OCI-LY1 (cell line): ENCODE results near the gene ORMDL3.

Experiments used
- H2AFZ ChIP-seq: fragments of 200-600 bp; sonication (generic), shearing (Covaris generic); 2 replicates; pipeline ENCODE4 v1.6.0; 2014; ENCODE audit warnings: antibody characterized with exemption, mild to moderate bottlenecking, low read length
- H3F3A ChIP-seq: fragments of 200-600 bp; sonication (generic), shearing (Covaris generic); 2 replicates; pipeline ENCODE4 v1.6.0; 2014; ENCODE audit warnings: mild to moderate bottlenecking, antibody characterized with exemption, low read length, moderate library complexity; ENCODE audit not compliant: insufficient read depth
- H3K27ac ChIP-seq: fragments of 200-600 bp; sonication (generic); 2 replicates; pipeline ENCODE4 v1.5.1; 2014; ENCODE audit warnings: low read length, mixed run types, mild to moderate bottlenecking, low read depth; ENCODE audit not compliant: poor library complexity, severe bottlenecking
- H3K27me3 ChIP-seq: fragments of 200-600 bp; sonication (generic); 2 replicates; pipeline ENCODE4 v1.6.0; 2014; ENCODE audit warnings: antibody characterized with exemption, mild to moderate bottlenecking, low read length, moderate library complexity; ENCODE audit not compliant: insufficient read depth
- H3K36me3 ChIP-seq: fragments of 200-600 bp; sonication (generic); 2 replicates; pipeline ENCODE4 v1.6.1; 2014; ENCODE audit warnings: mild to moderate bottlenecking, antibody characterized with exemption, low read length, moderate library complexity, mixed read lengths; ENCODE audit not compliant: insufficient read depth
- H3K4me1 ChIP-seq: fragments of 200-600 bp; sonication (generic); 2 replicates; pipeline ENCODE4 v1.5.1; 2014; ENCODE audit warnings: mild to moderate bottlenecking, low read length, moderate library complexity; ENCODE audit not compliant: insufficient read depth, severe bottlenecking
- H3K4me2 ChIP-seq: fragments of 200-600 bp; sonication (generic), shearing (Covaris generic); 2 replicates; pipeline ENCODE4 v1.6.1; 2014; ENCODE audit warnings: low read length
- H3K4me3 ChIP-seq: fragments of 200-600 bp; sonication (generic); 2 replicates; pipeline ENCODE4 v1.5.1; 2014; ENCODE audit warnings: low read length, low read depth, mild to moderate bottlenecking, mixed read lengths; ENCODE audit not compliant: poor library complexity, severe bottlenecking
- H3K79me2 ChIP-seq: fragments of 200-600 bp; shearing (Covaris generic); 2 replicates; pipeline ENCODE4 v1.6.1; 2016; ENCODE audit warnings: mixed run types, low read length, mixed read lengths; ENCODE audit not compliant: insufficient read depth
- H3K9ac ChIP-seq: fragments of 200-600 bp; sonication (generic), shearing (Covaris generic); 2 replicates; pipeline ENCODE4 v1.6.1; 2014; ENCODE audit warnings: mild to moderate bottlenecking, low read length, mixed read lengths
- H3K9me2 ChIP-seq: fragments of 200-600 bp; sonication (generic), shearing (Covaris generic); 2 replicates; pipeline ENCODE4 v1.6.1; 2014; ENCODE audit warnings: low read depth, mild to moderate bottlenecking, low read length, mixed read lengths
- H3K9me3 ChIP-seq: fragments of 200-600 bp; shearing (Covaris generic); 2 replicates; pipeline ENCODE4 v1.6.1; 2014; ENCODE audit warnings: low read length, mixed read lengths
- H4K20me1 ChIP-seq: fragments of 200-600 bp; sonication (generic), shearing (Covaris generic); 2 replicates; pipeline ENCODE4 v1.6.0; 2016; ENCODE audit warnings: mild to moderate bottlenecking, low read length; ENCODE audit not compliant: insufficient read depth
- EZH2 ChIP-seq: fragments of 200-600 bp; sonication (generic), shearing (Covaris generic); IDR thresholded peaks from 2 replicates; pipeline ENCODE4 v1.8.0; 2017; ENCODE audit warnings: borderline replicate concordance, mixed run types, mild to moderate bottlenecking, antibody characterized with exemption, low read length, moderate library complexity, mixed read lengths
- TF ChIP-seq, protein P1 (sequence below): fragments of 200-600 bp; sonication (generic), shearing (Covaris generic); IDR thresholded peaks from 2 replicates; pipeline ENCODE4 v1.5.1; 2017; ENCODE audit warnings: mild to moderate bottlenecking, antibody characterized with exemption, low read length, moderate library complexity, mixed read lengths

The ORMDL3 gene

DNA sequence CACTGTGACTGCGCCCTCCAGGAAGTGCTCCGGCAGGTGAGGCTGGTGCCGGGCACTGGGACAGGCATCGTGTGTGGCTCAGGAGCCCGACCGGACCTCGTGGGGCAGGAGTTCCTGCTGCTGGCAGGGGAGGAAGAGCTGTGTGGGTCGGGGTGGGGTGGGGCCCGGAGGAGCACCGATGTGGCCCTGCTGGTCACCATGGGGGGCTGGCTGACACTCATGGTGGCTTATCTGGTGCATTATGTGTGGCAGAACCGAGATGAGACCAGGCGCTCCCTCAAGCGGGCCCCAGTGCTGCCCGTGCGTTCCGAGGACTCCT, 17.0 kb upstream of the ORMDL3 start:
- H3K27ac ChIP-seq = no peak overlapping the region
- no peaks in the 10 kb centered on the region for H3K9me3 ChIP-seq
- no peak overlapping the region for H3K4me2 ChIP-seq
- no peaks in the 10 kb centered on the region for H3F3A ChIP-seq
- no peaks in the 10 kb centered on the region for H4K20me1 ChIP-seq
- H3K36me3 ChIP-seq = no peaks in the 10 kb centered on the region
- H3K4me1 ChIP-seq = peaks cover 23% of the 10 kb centered on the region
- H2AFZ ChIP-seq = no peak overlapping the region
- H3K9me2 ChIP-seq = no peaks in the 10 kb centered on the region
- H3K79me2 ChIP-seq = no peaks in the 10 kb centered on the region
- no peak overlapping the region for H3K4me3 ChIP-seq
- no peak for TF ChIP-seq EZH2
- TF ChIP-seq, protein P1, sequence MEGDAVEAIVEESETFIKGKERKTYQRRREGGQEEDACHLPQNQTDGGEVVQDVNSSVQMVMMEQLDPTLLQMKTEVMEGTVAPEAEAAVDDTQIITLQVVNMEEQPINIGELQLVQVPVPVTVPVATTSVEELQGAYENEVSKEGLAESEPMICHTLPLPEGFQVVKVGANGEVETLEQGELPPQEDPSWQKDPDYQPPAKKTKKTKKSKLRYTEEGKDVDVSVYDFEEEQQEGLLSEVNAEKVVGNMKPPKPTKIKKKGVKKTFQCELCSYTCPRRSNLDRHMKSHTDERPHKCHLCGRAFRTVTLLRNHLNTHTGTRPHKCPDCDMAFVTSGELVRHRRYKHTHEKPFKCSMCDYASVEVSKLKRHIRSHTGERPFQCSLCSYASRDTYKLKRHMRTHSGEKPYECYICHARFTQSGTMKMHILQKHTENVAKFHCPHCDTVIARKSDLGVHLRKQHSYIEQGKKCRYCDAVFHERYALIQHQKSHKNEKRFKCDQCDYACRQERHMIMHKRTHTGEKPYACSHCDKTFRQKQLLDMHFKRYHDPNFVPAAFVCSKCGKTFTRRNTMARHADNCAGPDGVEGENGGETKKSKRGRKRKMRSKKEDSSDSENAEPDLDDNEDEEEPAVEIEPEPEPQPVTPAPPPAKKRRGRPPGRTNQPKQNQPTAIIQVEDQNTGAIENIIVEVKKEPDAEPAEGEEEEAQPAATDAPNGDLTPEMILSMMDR = no peak
- no peak overlapping the region for H3K9ac ChIP-seq
- no peaks in the 10 kb centered on the region for H3K27me3 ChIP-seq

DNA sequence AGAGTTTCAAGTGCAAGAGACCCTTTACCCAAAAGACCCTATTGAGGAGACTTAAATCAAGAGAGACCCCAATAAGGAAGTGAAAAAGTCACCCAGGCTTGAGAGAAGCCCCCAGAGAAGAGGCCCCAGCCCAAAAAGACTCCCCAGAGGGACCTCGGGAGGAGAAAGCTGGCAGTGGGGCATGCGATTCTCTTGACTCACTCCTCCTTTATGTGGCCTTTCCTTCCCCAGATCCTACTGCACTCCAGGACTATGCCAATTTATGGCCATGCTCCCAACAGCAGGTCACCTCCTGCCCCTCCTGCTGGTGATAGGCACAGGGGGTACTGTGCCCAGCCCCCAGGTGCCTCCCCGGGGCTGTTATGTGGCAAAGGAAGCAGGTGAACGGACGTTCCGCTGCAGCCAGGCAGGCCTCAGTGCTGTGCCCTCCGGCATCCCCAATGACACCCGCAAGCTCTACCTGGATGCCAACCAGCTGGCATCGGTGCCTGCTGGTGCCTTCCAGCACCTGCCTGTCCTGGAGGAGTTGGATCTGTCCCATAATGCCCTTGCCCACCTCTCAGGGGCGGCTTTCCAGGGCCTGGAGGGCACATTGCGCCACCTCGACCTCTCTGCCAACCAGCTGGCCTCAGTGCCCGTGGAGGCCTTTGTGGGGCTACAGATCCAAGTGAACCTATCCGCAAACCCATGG, 16.4 kb upstream of the ORMDL3 start:
- H3K9ac ChIP-seq = no peak overlapping the region
- no peak overlapping the region for H3K4me2 ChIP-seq
- H3F3A ChIP-seq = no peaks in the 10 kb centered on the region
- no peaks in the 10 kb centered on the region for H3K9me3 ChIP-seq
- peaks cover 23% of the 10 kb centered on the region for H3K4me1 ChIP-seq
- H3K27ac ChIP-seq = no peak overlapping the region
- no peaks in the 10 kb centered on the region for H3K36me3 ChIP-seq
- no peaks in the 10 kb centered on the region for H4K20me1 ChIP-seq
- H3K27me3 ChIP-seq = no peaks in the 10 kb centered on the region
- no peak overlapping the region for H3K4me3 ChIP-seq
- no peaks in the 10 kb centered on the region for H3K9me2 ChIP-seq
- H3K79me2 ChIP-seq = no peaks in the 10 kb centered on the region
- no peak overlapping the region for H2AFZ ChIP-seq
- TF ChIP-seq, protein P1 = no peak
- no peak for TF ChIP-seq EZH2

DNA sequence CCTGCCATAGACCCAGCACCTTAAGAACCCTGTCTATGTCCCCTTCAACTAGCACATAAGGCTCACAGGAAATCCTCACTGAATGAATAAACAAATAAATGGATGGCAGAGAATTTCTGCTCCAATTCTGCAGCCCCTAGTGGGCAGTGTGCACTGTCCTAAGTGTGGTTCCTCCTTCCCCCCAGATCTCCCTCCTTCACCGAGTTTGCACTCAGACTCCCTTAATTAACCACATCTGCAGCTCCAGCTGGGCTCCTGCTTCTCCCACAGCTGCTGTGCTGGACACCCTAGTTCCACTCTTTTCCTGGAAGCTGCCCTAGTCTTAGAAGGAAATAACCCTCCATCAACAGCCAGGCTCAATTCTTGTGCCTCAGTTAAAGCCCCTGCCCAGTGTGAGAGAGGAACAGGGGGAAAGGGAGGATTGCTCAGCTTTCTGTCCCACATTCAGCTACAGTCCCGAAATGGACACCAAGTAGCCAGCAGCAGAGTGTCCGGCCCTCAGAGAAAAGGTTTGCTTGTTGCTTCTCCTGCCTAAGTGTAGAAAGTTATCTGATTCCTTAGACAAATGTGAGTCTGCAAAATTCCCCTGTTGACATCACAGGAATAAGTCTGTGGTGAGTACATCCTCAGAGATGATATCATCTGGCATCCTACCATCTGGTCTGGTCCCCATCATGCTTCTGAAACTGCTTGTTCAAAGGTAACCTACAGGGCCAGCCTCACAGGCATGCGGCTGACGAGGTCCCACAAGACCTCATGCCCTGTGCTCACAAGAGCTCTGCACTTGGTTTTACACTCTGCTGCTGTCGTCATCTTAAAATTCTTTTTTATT, 12.4 kb upstream of the ORMDL3 start:
- Histone ChIP-seq H3K9ac (no peak overlapping the region; the same call in 1 of the 2 replicates), H4K20me1 (no peaks in the 10 kb centered on the region), H2AFZ (no peak overlapping the region), H3K36me3 (no peaks in the 10 kb centered on the region), H3K79me2 (no peaks in the 10 kb centered on the region), H3K27ac (peak overlapping the region; percentile 19), H3K4me3 (no peak overlapping the region), H3K9me2 (no peaks in the 10 kb centered on the region), H3K9me3 (no peaks in the 10 kb centered on the region), H3K4me2 (peak overlapping the region; percentile 13; the same call in 1 of the 2 replicates), H3F3A (no peaks in the 10 kb centered on the region), H3K4me1 (peaks cover 30% of the 10 kb centered on the region), H3K27me3 (no peaks in the 10 kb centered on the region)
- TF ChIP-seq, protein P1 = peak; percentile 67
- no peak for TF ChIP-seq EZH2
